ENCODE data around the gene ZNF565.
"Not testable (repeated sequence)": the region's sequence is repeated elsewhere in the genome, so short reads cannot be mapped to it uniquely, and the experiment has no call there.

Gene ZNF565

GRCh38 chr19:36245210-36246005 lies 30.9 kb upstream of the ZNF565 start:
- Histone ChIP-seq H3K27me3 (ENCODE audit: control insufficient read depth in 1 of 2, insufficient read depth in 2 of 2, low read length in 2 of 2) (peaks cover 4 to 9% of the 10 kb centered on the region in 2 donors), H3K9me3 (ENCODE audit: control insufficient read depth in 2 of 2, low read length in 2 of 2) (no peaks in the 10 kb centered on the region), H3K27ac (ENCODE audit: low read length) (no peak overlapping the region), H3K4me3 (ENCODE audit: low read length in 2 of 2) (peak overlapping the region; percentile 70 to 75), H3K36me3 (ENCODE audit: control insufficient read depth in 2 of 2, insufficient read depth in 2 of 2, low read length in 2 of 2) (no peaks in the 10 kb centered on the region), H3K9ac (ENCODE audit: low read length in 2 of 2) (no peak overlapping the region), H3K4me1 (ENCODE audit: control insufficient read depth, insufficient read depth, low read length) (peaks cover 16% of the 10 kb centered on the region)

- Histone ChIP-seq H3K4me3 (ENCODE audit: low read length in 2 of 2) (no peak overlapping the region), H3K9me3 (ENCODE audit: control insufficient read depth in 2 of 2, low read length in 2 of 2) (no peaks in the 10 kb centered on the region), H3K9ac (ENCODE audit: low read length in 2 of 2) (no peak overlapping the region), H3K36me3 (ENCODE audit: control insufficient read depth in 2 of 2, insufficient read depth in 2 of 2, low read length in 2 of 2) (no peaks in the 10 kb centered on the region), H3K27me3 (ENCODE audit: control insufficient read depth in 1 of 2, insufficient read depth in 2 of 2, low read length in 2 of 2) (peaks cover 4 to 6% of the 10 kb centered on the region in 2 donors), H3K4me1 (ENCODE audit: control insufficient read depth, insufficient read depth, low read length) (peaks cover 16% of the 10 kb centered on the region), H3K27ac (ENCODE audit: low read length) (no peak overlapping the region)
Observed at GRCh38 chr19:36244066-36244465, 29.6 kb upstream of the ZNF565 start.

GRCh38 chr19:36236946-36237310 lies 22.5 kb upstream of the ZNF565 start:
- Histone ChIP-seq H3K27ac (ENCODE audit: low read length) (no peak overlapping the region), H3K4me1 (ENCODE audit: control insufficient read depth, insufficient read depth, low read length) (no peaks in the 10 kb centered on the region), H3K9me3 (ENCODE audit: control insufficient read depth in 2 of 2, low read length in 2 of 2) (no peaks in the 10 kb centered on the region)

DNA sequence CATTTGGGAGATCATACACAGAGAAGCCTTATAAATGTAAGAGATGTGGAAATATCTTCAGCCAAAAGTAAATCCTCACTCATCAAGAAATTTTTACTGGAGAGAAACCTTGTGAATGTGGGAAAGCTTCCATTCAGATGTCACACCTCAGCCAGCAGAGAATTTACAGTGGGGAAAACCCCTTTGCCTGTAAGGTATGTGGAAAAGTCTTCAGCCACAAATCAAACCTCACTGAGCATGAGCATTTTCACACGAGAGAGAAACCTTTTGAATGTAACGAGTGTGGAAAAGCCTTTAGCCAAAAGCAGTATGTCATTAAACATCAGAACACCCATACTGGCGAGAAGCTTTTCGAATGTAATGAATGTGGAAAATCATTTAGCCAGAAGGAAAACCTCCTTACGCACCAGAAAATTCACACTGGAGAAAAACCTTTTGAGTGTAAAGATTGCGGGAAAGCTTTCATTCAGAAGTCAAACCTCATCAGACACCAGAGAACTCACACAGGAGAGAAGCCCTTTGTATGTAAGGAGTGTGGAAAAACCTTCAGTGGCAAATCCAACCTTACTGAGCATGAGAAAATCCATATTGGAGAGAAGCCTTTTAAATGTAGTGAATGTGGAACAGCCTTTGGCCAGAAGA lies 22.0 kb upstream of the ZNF565 start:
- H3K9ac ChIP-seq (ENCODE audit: low read length in 2 of 2), result no peak overlapping the region
- peaks cover 31 to 56% of the 10 kb centered on the region in 2 donors for H3K36me3 ChIP-seq (ENCODE audit: control insufficient read depth in 2 of 2, insufficient read depth in 2 of 2, low read length in 2 of 2)
- no peak overlapping the region for H3K27ac ChIP-seq (ENCODE audit: low read length)
- no peak overlapping the region for H3K4me3 ChIP-seq (ENCODE audit: low read length in 2 of 2)
- no peaks in the 10 kb centered on the region for H3K27me3 ChIP-seq (ENCODE audit: control insufficient read depth in 1 of 2, insufficient read depth in 2 of 2, low read length in 2 of 2)
- no peaks in the 10 kb centered on the region for H3K9me3 ChIP-seq (ENCODE audit: control insufficient read depth in 2 of 2, low read length in 2 of 2)
- H3K4me1 ChIP-seq (ENCODE audit: control insufficient read depth, insufficient read depth, low read length), result no peaks in the 10 kb centered on the region

More at GRCh38 chr19:36236946-36237310, 22.5 kb upstream of the ZNF565 start:
- H3K9ac ChIP-seq (ENCODE audit: low read length in 2 of 2), result no peak overlapping the region
- H3K4me3 ChIP-seq (ENCODE audit: low read length in 2 of 2), result no peak overlapping the region
- H3K36me3 ChIP-seq (ENCODE audit: control insufficient read depth in 2 of 2, insufficient read depth in 2 of 2, low read length in 2 of 2), result peaks cover 31 to 53% of the 10 kb centered on the region in 2 donors
- H3K27me3 ChIP-seq (ENCODE audit: control insufficient read depth in 1 of 2, insufficient read depth in 2 of 2, low read length in 2 of 2), result no peaks in the 10 kb centered on the region

GRCh38 chr19:36233626-36234025 lies 19.2 kb upstream of the ZNF565 start:
- H3K9me3 ChIP-seq (ENCODE audit: control insufficient read depth in 2 of 2, low read length in 2 of 2); H3K27me3 ChIP-seq (ENCODE audit: control insufficient read depth in 1 of 2, insufficient read depth in 2 of 2, low read length in 2 of 2); H3K27ac ChIP-seq (ENCODE audit: low read length); H3K9ac ChIP-seq (ENCODE audit: low read length in 2 of 2); H3K4me1 ChIP-seq (ENCODE audit: control insufficient read depth, insufficient read depth, low read length); H3K4me3 ChIP-seq (ENCODE audit: low read length in 2 of 2): not testable (repeated sequence)
- peaks cover 46 to 73% of the 10 kb centered on the region in 2 donors for H3K36me3 ChIP-seq (ENCODE audit: control insufficient read depth in 2 of 2, insufficient read depth in 2 of 2, low read length in 2 of 2)

DNA sequence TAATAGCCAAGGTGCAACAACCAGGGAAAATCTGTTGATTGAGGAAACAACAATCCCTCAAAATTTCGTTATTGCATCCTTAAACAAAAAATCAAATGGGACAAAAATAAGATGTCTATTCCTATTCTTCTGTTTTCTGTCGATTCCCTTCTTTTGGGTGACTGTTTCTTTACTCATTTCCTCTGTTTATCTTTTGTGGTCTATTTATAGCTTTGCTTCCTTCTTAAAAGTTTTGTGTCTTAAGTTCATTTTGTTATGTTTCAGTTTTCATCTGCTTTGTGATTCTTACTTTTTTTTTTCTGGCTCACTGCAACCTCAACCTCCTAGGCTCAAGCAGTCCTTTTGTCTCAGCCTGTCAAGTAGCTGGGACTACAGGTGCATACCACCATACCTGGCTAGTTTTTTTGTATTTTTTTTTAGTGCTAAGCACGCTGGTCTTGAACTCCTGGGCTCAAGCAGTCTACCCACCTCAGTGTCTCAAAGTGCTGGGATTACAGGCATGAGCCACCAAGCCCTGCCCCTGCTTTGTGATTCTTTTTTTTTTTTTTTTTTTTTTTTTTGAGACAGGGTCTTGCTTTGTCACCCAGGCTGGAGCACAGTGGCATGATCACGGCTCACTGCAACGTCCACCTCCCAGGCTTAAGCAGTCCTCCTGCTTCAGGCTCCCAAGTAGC lies 10.9 kb upstream of the ZNF565 start:
- peaks cover 9% of the 10 kb centered on the region for H3K4me1 ChIP-seq (ENCODE audit: control insufficient read depth, insufficient read depth, low read length)
- H3K4me3 ChIP-seq (ENCODE audit: low read length in 2 of 2), result no peak overlapping the region
- H3K36me3 ChIP-seq (ENCODE audit: control insufficient read depth in 2 of 2, insufficient read depth in 2 of 2, low read length in 2 of 2), result peaks cover 20 to 21% of the 10 kb centered on the region in 2 donors
- H3K27me3 ChIP-seq (ENCODE audit: control insufficient read depth in 1 of 2, insufficient read depth in 2 of 2, low read length in 2 of 2), result no peaks in the 10 kb centered on the region
- H3K9me3 ChIP-seq (ENCODE audit: control insufficient read depth in 2 of 2, low read length in 2 of 2), result no peaks in the 10 kb centered on the region
- no peak overlapping the region for H3K27ac ChIP-seq (ENCODE audit: low read length)
- H3K9ac ChIP-seq (ENCODE audit: low read length in 2 of 2), result no peak overlapping the region

- peaks cover 9% of the 10 kb centered on the region for H3K4me1 ChIP-seq (ENCODE audit: control insufficient read depth, insufficient read depth, low read length)
- peaks cover 3 to 4% of the 10 kb centered on the region in 2 donors for H3K36me3 ChIP-seq (ENCODE audit: control insufficient read depth in 2 of 2, insufficient read depth in 2 of 2, low read length in 2 of 2)
- no peaks in the 10 kb centered on the region for H3K9me3 ChIP-seq (ENCODE audit: control insufficient read depth in 2 of 2, low read length in 2 of 2)
- no peaks in the 10 kb centered on the region for H3K27me3 ChIP-seq (ENCODE audit: control insufficient read depth in 1 of 2, insufficient read depth in 2 of 2, low read length in 2 of 2)
- H3K9ac ChIP-seq (ENCODE audit: low read length in 2 of 2), result no peak overlapping the region
- H3K27ac ChIP-seq (ENCODE audit: low read length), result no peak overlapping the region
- H3K4me3 ChIP-seq (ENCODE audit: low read length in 2 of 2), result no peak overlapping the region
Observed at GRCh38 chr19:36222503-36222902, 8.0 kb upstream of the ZNF565 start.

DNA sequence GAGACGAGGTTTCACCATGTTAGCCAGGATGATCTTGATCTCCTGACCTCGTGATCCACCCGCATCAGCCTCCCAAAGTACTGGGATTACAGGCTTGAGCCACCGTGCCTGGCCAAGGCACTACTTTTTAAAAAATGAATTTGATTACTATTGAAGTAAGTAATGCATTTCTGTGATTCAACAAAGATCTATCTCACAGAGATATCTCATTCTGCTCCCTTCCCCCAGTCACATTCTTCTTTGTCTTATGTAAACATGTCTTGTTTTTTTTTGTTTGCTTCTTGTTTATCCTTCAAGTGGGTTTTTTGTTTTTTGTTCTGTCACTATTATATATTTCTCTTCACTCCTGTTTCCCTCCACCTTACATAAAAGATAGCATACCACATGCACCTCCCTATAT lies 7.0 kb upstream of the ZNF565 start:
- no peaks in the 10 kb centered on the region for H3K9me3 ChIP-seq (ENCODE audit: control insufficient read depth in 2 of 2, low read length in 2 of 2)
- H3K27ac ChIP-seq (ENCODE audit: low read length), result no peak overlapping the region
- H3K4me3 ChIP-seq (ENCODE audit: low read length in 2 of 2), result no peak overlapping the region
- peaks cover 3 to 4% of the 10 kb centered on the region in 2 donors for H3K36me3 ChIP-seq (ENCODE audit: control insufficient read depth in 2 of 2, insufficient read depth in 2 of 2, low read length in 2 of 2)
- H3K27me3 ChIP-seq (ENCODE audit: control insufficient read depth in 1 of 2, insufficient read depth in 2 of 2, low read length in 2 of 2), result no peaks in the 10 kb centered on the region
- H3K9ac ChIP-seq (ENCODE audit: low read length in 2 of 2), result no peak overlapping the region
- peaks cover 12% of the 10 kb centered on the region for H3K4me1 ChIP-seq (ENCODE audit: control insufficient read depth, insufficient read depth, low read length)

DNA sequence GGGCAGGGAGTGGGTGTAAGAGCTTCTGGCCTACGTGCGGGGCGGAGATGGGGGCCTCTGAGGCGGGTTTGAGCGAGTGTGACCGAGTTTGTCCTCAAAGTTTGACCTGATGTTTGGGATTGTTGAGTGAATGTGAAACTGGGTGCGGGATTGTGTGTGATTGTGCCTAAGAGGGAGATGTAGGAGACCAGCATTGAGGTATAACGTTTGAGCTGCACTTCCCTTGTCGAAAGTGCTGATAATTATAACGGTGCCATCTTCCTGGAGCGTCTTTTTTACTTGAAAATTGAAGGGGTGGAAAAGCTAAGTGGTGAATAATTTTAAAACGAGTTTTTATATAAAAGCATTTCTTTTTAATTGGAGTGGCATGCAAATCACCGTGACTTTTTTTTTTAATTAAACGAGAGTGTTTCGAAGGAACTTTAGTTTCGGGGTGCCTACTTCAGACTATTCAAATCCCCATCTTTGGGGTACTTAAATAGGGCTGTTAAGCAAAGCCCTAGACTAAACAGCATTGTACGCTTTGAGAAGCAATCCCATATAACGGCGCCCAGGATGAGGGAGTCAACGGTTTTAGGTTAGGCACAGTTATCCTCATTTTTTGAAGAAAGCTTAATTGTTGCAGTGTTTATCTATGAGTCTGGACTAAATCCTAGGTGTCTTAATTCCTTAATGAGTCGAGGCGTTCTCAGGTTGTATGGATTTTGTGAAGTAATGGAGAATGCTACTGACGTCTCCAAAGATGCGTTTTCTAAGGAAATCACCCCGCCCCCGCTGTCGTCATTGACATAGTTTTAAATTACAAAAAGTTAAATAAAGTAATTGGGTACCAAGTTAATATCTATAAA lies 1.0 kb upstream of the ZNF565 start:
- Histone ChIP-seq H3K4me1 (ENCODE audit: control insufficient read depth, insufficient read depth, low read length) (peaks cover 21% of the 10 kb centered on the region), H3K36me3 (ENCODE audit: control insufficient read depth in 2 of 2, insufficient read depth in 2 of 2, low read length in 2 of 2) (no peaks in the 10 kb centered on the region), H3K4me3 (ENCODE audit: low read length in 2 of 2) (peak overlapping the region; percentile 96 to 99), H3K9me3 (ENCODE audit: control insufficient read depth in 2 of 2, low read length in 2 of 2) (no peaks in the 10 kb centered on the region), H3K27ac (ENCODE audit: low read length) (peak overlapping the region; percentile 96), H3K27me3 (ENCODE audit: control insufficient read depth in 1 of 2, insufficient read depth in 2 of 2, low read length in 2 of 2) (no peaks in the 10 kb centered on the region), H3K9ac (ENCODE audit: low read length in 2 of 2) (peak overlapping the region; percentile 96 to 98)

DNA sequence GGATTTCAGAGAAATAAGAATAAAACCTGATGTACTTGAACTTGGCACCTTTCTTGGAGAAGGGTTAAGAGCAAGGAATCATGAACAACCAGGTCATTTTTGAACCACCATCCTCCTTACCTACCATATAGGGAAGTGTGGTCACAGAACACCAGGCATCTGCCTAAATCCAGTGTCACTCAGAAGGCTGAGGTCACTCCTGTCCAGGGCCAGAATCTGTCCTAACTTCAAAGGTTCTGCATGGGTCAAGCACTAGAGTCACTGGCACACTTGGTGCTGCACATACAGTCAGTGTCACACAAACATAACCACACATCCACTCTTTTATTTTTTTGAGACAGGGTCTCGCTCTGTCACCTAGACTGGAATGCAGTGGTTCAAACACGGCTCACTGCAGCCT lies 1.6 kb downstream of the ZNF565 start:
- Histone ChIP-seq H3K9ac (ENCODE audit: low read length in 2 of 2) (no peak overlapping the region), H3K27ac (ENCODE audit: low read length) (no peak overlapping the region), H3K27me3 (ENCODE audit: control insufficient read depth in 1 of 2, insufficient read depth in 2 of 2, low read length in 2 of 2) (no peaks in the 10 kb centered on the region), H3K9me3 (ENCODE audit: control insufficient read depth in 2 of 2, low read length in 2 of 2) (no peaks in the 10 kb centered on the region), H3K4me1 (ENCODE audit: control insufficient read depth, insufficient read depth, low read length) (peaks cover 21% of the 10 kb centered on the region), H3K36me3 (ENCODE audit: control insufficient read depth in 2 of 2, insufficient read depth in 2 of 2, low read length in 2 of 2) (no peaks in the 10 kb centered on the region), H3K4me3 (ENCODE audit: low read length in 2 of 2) (no peak overlapping the region)
